HL-60/S4 (cell line): Measurements from ENCODE around the gene MAST1.

Experiments used
- in situ Hi-C: fragments of 300-500 bp; cut with MboI; formaldehyde crosslinking; loops from 2 replicates; pipeline ENCODE4 v1.14.3; 2022; ENCODE audit warnings: low sequenced_read_pairs

Gene MAST1

GRCh38 chr19:12838886-12839756 lies 806 bp downstream of the MAST1 start:
- in situ Hi-C loops: no loop called here

GRCh38 chr19:12840091-12841079 lies 2.1 kb downstream of the MAST1 start:
- in situ Hi-C loops: loop anchor here (10.0 kb wide), 1 partner anchor 76 kb away; no protein-coding TSS in a partner anchor

- in situ Hi-C loops: loop anchor here (10.0 kb wide), 1 partner anchor 76 kb away; no protein-coding TSS in a partner anchor
Observed at GRCh38 chr19:12841094-12841493, 2.8 kb downstream of the MAST1 start.

- in situ Hi-C loops: loop anchor here (10.0 kb wide), 1 partner anchor 78 kb away; no protein-coding TSS in a partner anchor
Observed at GRCh38 chr19:12842511-12842910, 4.2 kb downstream of the MAST1 start.

DNA sequence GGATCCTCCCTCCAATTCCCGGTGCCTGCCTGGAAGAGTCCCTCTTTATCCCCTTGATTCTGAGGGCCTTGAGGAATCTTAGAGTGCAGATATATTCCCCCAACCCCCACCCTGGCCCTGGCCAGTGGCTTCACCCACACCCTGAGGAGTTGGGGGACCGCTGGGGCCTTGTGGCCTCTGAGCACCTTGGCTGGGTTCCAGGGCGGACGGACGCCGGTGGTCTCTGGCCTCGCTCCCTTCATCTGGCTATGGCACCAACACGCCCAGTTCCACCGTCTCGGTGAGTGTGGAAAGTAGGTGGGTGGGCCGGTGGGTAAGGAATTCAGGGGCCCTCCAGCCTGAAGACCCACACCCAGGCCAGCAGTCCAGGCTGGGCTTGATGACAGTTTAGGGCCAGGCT lies 5.0 kb downstream of the MAST1 start:
- in situ Hi-C loops: loop anchor here (10.0 kb wide), 1 partner anchor 79 kb away; no protein-coding TSS in a partner anchor

GRCh38 chr19:12843999-12844732 lies 5.9 kb downstream of the MAST1 start:
- in situ Hi-C loops: loop anchor here (10.0 kb wide), 1 partner anchor 79 kb away; no protein-coding TSS in a partner anchor

GRCh38 chr19:12846613-12847012 lies 8.3 kb downstream of the MAST1 start:
- in situ Hi-C loops: loop anchor here (10.0 kb wide), 1 partner anchor 82 kb away; no protein-coding TSS in a partner anchor

- in situ Hi-C loops: loop anchor here (10.0 kb wide), 1 partner anchor 83 kb away; no protein-coding TSS in a partner anchor
Observed at GRCh38 chr19:12847159-12848139, 9.1 kb downstream of the MAST1 start.

DNA sequence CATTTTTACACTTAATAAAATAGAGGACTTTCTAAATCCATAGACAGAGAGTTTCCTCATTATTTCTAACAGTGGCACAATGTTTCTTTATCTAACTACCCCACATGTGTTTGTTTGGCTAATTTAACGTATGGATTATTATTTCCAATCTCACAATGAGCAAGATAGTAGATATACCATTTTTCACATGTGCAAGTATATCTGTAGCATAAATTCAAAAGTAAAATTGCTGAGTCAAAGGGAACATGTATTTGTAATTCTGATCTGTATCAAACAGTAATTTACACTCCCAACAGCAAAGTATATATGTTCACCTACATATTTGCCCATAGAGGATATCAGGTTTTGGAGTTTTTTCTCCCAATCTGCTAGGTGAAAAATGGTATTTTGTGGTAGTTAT lies 18.3 kb downstream of the MAST1 start:
- in situ Hi-C loops: no loop called here

- in situ Hi-C loops: no loop called here
Observed at GRCh38 chr19:12858041-12858928, 20.0 kb downstream of the MAST1 start.

DNA sequence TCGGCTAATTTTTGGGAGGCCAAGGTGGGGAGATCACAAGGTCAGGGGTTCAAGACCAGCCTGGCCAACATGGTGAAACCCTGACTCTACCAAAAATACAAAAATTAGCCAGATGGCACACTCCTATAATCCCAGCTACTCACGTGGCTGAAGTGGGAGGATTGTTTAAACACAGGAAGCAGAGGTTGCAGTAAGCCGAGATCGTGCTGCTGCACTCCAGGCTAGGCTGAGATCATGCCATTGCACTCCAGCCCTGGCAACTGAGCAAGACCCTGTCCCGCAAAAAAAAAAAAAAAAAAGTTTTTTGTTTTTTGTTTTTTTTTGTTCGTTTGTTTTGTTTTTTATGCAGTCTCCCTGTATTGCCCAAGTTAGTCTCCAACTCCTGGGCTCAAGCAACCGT lies 21.2 kb downstream of the MAST1 start:
- in situ Hi-C loops: no loop called here

- in situ Hi-C loops: no loop called here
Observed at GRCh38 chr19:12864143-12864542, 25.8 kb downstream of the MAST1 start.

DNA sequence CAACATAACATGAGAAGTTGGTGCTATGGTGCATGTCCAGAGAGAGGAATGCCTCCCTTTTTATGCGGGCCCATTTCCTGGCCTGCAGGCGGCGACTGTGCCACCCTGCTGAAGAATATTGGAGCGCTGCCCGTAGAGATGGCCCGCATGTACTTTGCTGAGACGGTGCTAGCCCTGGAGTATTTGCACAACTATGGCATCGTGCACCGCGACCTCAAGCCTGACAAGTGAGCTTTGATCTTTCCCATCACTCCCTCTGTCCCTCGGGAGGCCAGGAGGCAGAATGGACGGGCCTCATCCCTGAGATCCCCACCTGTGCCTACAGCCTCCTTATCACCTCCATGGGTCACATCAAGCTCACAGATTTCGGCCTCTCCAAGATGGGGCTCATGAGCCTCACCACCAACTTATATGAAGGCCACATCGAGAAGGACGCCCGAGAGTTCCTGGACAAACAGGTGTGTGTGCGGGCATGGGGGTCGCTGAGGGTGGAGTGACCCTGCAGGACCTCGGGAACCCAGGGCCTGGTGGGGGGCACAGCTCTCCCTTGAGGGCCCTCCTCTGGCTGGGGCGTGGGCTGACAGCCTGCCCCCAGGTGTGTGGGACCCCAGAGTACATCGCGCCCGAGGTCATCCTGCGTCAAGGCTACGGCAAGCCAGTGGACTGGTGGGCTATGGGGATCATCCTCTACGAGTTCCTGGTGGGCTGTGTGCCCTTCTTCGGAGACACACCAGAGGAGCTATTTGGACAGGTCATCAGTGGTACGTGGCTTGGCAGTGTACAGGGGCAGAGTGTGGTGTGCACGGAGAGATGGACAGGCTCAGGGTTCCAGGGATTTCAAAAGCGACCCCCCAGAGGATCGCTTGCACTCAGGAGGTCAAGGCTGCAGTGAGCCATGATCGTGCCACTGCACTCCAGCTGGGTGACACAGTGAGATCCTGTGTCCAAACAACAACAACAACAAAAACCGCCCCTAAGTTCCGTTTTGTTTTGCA lies 26.7 kb downstream of the MAST1 start:
- in situ Hi-C loops: no loop called here

DNA sequence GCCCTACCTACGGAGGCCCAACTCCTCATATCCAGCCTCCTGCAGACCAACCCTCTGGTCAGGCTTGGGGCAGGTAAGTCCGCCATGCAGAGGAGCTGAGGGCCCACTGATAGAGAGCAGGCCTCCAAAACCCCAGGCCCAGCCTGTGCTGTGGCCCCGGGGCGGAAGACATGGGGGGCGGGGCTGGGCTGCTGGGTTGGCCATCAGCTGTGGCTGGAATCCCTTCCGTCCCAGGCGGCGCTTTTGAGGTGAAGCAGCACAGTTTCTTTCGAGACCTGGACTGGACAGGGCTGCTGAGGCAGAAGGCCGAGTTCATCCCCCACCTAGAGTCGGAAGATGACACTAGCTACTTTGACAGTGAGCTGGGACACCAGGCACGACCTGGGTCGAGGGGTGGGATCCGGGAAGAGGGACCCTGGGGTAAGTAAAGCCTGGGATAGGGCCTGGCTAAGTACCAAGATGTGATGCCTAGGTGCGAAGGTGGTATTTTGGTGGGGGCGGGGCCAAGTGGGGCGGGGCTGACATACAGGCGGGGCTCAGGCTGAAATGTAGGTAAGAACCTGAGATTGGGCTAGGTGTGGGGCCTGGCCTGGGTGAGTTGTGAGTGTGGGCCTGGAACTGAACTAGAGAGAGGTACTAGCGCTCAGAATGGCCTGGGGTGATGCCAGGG lies 27.6 kb downstream of the MAST1 start:
- in situ Hi-C loops: no loop called here

DNA sequence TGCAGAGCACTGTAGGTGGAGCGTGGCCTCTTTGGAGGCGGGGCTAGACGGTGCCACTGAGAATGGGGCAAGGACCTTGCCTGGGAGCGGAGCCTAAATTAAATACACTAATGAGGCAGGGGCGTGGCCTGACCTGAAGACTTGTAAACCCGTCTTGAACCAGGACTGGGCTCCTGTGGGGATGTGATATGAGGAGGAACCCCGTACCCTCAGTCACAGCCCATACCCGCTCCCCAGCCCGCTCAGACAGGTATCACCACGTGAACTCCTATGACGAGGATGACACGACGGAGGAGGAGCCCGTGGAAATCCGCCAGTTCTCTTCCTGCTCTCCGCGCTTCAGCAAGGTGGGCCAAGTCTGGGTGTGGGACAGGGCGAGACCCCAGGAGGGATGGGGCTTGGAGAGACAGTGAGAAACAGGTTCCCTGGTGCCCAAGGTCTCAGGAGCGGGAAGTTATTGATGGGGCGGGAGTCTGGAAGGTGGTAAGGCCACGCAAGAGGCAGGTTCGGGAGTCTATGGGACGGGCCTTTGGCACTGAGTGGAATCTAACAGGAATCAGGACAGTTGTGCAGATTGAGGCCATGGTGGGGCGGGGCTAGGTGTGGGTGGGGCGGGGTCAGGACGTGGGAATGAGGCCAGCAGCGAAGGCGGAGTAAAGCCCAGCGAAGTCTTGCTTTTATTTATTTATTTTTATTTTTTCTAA lies 28.3 kb downstream of the MAST1 start:
- in situ Hi-C loops: no loop called here
